H9 (cell line): ENCODE results near the gene CCSER1. TPM values are rescaled to one million over a fixed set of nuclear protein-coding genes. Genes with fewer than 3 reads are reported as not detected.
"Not testable (repeated sequence)": the region's sequence is repeated elsewhere in the genome, so short reads cannot be mapped to it uniquely, and the experiment has no call there.

ENCODE experiments used
- DNase-seq: peaks from one replicate; pipeline ENCODE4 v3.0.0-alpha.2; 2017
- H2AFZ ChIP-seq: one replicate; pipeline ENCODE4 v1.6.1; 2013; ENCODE audit warnings: mild to moderate bottlenecking, low read length, control low read depth, moderate library complexity
- H2AK5ac ChIP-seq: 2 replicates; pipeline ENCODE4 v1.6.1; 2013; ENCODE audit warnings: low read length, control low read depth, mixed read lengths; ENCODE audit not compliant: insufficient read length
- H2BK120ac ChIP-seq: one replicate; pipeline ENCODE4 v1.6.1; 2013; ENCODE audit warnings: low read depth, mild to moderate bottlenecking, low read length, control low read depth, inconsistent platforms; ENCODE audit not compliant: poor library complexity, severe bottlenecking
- H2BK12ac ChIP-seq: 2 replicates; pipeline ENCODE4 v1.6.1; 2013; ENCODE audit warnings: low read length, control low read depth, mixed read lengths, low read depth; ENCODE audit not compliant: insufficient read length
- H2BK15ac ChIP-seq: 2 replicates; pipeline ENCODE4 v1.6.1; 2013; ENCODE audit warnings: low read depth, low read length, control low read depth
- H2BK20ac ChIP-seq: one replicate; pipeline ENCODE4 v1.6.1; 2013; ENCODE audit warnings: low read depth, mild to moderate bottlenecking, low read length, control low read depth, inconsistent platforms; ENCODE audit not compliant: poor library complexity, severe bottlenecking
- H2BK5ac ChIP-seq: 2 replicates; pipeline ENCODE4 v1.6.1; 2013; ENCODE audit warnings: low read length, control low read depth, mixed read lengths; ENCODE audit not compliant: insufficient read length
- H3K14ac ChIP-seq: 2 replicates; pipeline ENCODE4 v1.6.1; 2013; ENCODE audit warnings: low read length, control low read depth; ENCODE audit not compliant: insufficient read depth
- H3K18ac ChIP-seq: 2 replicates; pipeline ENCODE4 v1.6.1; 2013; ENCODE audit warnings: low read depth, mild to moderate bottlenecking, mixed read lengths, low read length, control low read depth; ENCODE audit not compliant: insufficient read length
- H3K23ac ChIP-seq: 2 replicates; pipeline ENCODE4 v1.6.1; 2013; ENCODE audit warnings: low read length, control low read depth, mixed read lengths, low read depth; ENCODE audit not compliant: insufficient read length
- H3K23me2 ChIP-seq: 2 replicates; pipeline ENCODE4 v1.6.1; 2013; ENCODE audit warnings: low read depth, mild to moderate bottlenecking, mixed read lengths, low read length, control low read depth; ENCODE audit not compliant: insufficient read length, poor library complexity, severe bottlenecking
- H3K27ac ChIP-seq: 2 replicates; pipeline ENCODE4 v1.5.1; 2013; ENCODE audit warnings: low read length, control low read depth, mixed read lengths, low read depth; ENCODE audit not compliant: insufficient read length
- H3K27me3 ChIP-seq: 2 replicates; pipeline ENCODE4 v1.6.1; 2013; ENCODE audit warnings: low read length, control low read depth, inconsistent platforms; ENCODE audit not compliant: insufficient read depth
- H3K4ac ChIP-seq: 2 replicates; pipeline ENCODE4 v1.6.1; 2013; ENCODE audit warnings: low read depth, mild to moderate bottlenecking, control low read depth, inconsistent platforms, low read length, moderate library complexity
- H3K4me1 ChIP-seq: 2 replicates; pipeline ENCODE4 v1.6.1; 2013; ENCODE audit warnings: low read length, control low read depth, inconsistent platforms; ENCODE audit not compliant: insufficient read depth
- H3K4me2 ChIP-seq: 2 replicates; pipeline ENCODE4 v1.6.1; 2013; ENCODE audit warnings: low read length, control low read depth, mixed read lengths; ENCODE audit not compliant: insufficient read length, insufficient read depth
- H3K56ac ChIP-seq: 2 replicates; pipeline ENCODE4 v1.6.1; 2013; ENCODE audit warnings: low read depth, mild to moderate bottlenecking, mixed read lengths, low read length, control low read depth; ENCODE audit not compliant: insufficient read length
- H3K79me1 ChIP-seq: 2 replicates; pipeline ENCODE4 v1.6.1; 2013; ENCODE audit warnings: low read depth, mild to moderate bottlenecking, moderate library complexity, low read length, control low read depth, inconsistent platforms; ENCODE audit not compliant: insufficient read depth, poor library complexity, severe bottlenecking
- H3K79me2 ChIP-seq: 2 replicates; pipeline ENCODE4 v1.6.1; 2013; ENCODE audit warnings: low read length, control low read depth, inconsistent platforms; ENCODE audit not compliant: insufficient read depth
- H3K9ac ChIP-seq: 2 replicates; pipeline ENCODE4 v1.6.1; 2013; ENCODE audit warnings: low read length, control low read depth, mixed read lengths; ENCODE audit not compliant: insufficient read length; ENCODE audit errors: extremely low read depth
- H3K9me3 ChIP-seq: one replicate; pipeline ENCODE4 v1.6.1; 2013; ENCODE audit warnings: low read depth, low read length, inconsistent platforms; ENCODE audit not compliant: control insufficient read depth
- H3T11ph ChIP-seq: one replicate; pipeline ENCODE4 v1.6.1; 2013; ENCODE audit warnings: mild to moderate bottlenecking, low read length, control low read depth, inconsistent platforms
- H4K20me1 ChIP-seq: one replicate; pipeline ENCODE4 v1.6.1; 2013; ENCODE audit not compliant: control insufficient read depth, insufficient read length, insufficient read depth
- H4K5ac ChIP-seq: 2 replicates; pipeline ENCODE4 v1.6.1; 2013; ENCODE audit warnings: low read depth, mild to moderate bottlenecking, mixed read lengths, low read length, control low read depth; ENCODE audit not compliant: insufficient read length
- H4K8ac ChIP-seq: replicated peaks from 2 replicates; pipeline ENCODE4 v1.6.1; 2013; ENCODE audit warnings: low read length, control low read depth, mixed read lengths, low read depth; ENCODE audit not compliant: insufficient read length
- H4K91ac ChIP-seq: 2 replicates; pipeline ENCODE4 v1.6.1; 2013; ENCODE audit warnings: low read depth, mild to moderate bottlenecking, moderate library complexity, mixed read lengths, low read length, control low read depth; ENCODE audit not compliant: insufficient read length
- H3K27ac Mint-ChIP-seq, 3 experiments: 2 replicates in 2 of 3; 3 replicates in 1 of 3; pipeline ENCODE4 v1.8.0; 2020 to 2021; ENCODE audit warnings: mixed read lengths in 3 of 3, mild to moderate bottlenecking in 1 of 3, moderate library complexity in 1 of 3
- H3K27me3 Mint-ChIP-seq: 2 replicates; pipeline ENCODE4 v1.8.0; 2021; ENCODE audit warnings: low read depth, mild to moderate bottlenecking, moderate library complexity, mixed read lengths
- H3K36me3 Mint-ChIP-seq, 3 experiments: 2 replicates in 2 of 3; 3 replicates in 1 of 3; pipeline ENCODE4 v1.8.0; 2020 to 2021; ENCODE audit warnings: low read depth in 3 of 3, mixed read lengths in 3 of 3; ENCODE audit not compliant: insufficient read depth in 1 of 3
- H3K4me1 Mint-ChIP-seq, 2 experiments: 2 replicates each; pipeline ENCODE4 v1.8.0; 2020; ENCODE audit warnings: mixed read lengths in 2 of 2
- H3K4me3 Mint-ChIP-seq, 2 experiments: 2 replicates in 1 of 2; 3 replicates in 1 of 2; pipeline ENCODE4 v1.8.0; 2020 to 2021; ENCODE audit warnings: mild to moderate bottlenecking in 2 of 2, mixed read lengths in 2 of 2, moderate library complexity in 1 of 2
- H3K9me3 Mint-ChIP-seq, 2 experiments: 2 replicates in 1 of 2; 3 replicates in 1 of 2; pipeline ENCODE4 v1.8.0; 2020; ENCODE audit warnings: mild to moderate bottlenecking in 2 of 2, mixed read lengths in 2 of 2, moderate library complexity in 1 of 2
- CTCF ChIP-seq: fragments of 200-600 bp; sonication (generic); conservative IDR thresholded peaks from 3 replicates; pipeline ENCODE4 v1.8.0; 2021; ENCODE audit warnings: antibody characterized with exemption, mild to moderate bottlenecking
- WGBS: extraction: QIAGEN DNeasy Blood & Tissue Kit; methylation state at CpG from one replicate; pipeline ENCODE4 v1.1.7; 2013; ENCODE audit warnings: missing lambda C conversion rate, low lambda C conversion rate, mixed read lengths; ENCODE audit not compliant: insufficient read length; ENCODE audit errors: extremely low coverage; 5-methylcytosine and 5-hydroxymethylcytosine counted together
- total RNA-seq: library from RNA; stranded (reverse); gene quantifications from 2 replicates; pipeline ENCODE4 v1.2.1, GENCODE V29; 2021

Gene CCSER1
- total RNA-seq, 1 experiment from 2014 or later: 0.37 TPM

- Histone ChIP-seq H3K9me3 (no peaks in the 10 kb centered on the region), H3K23me2 (no peaks in the 10 kb centered on the region), H3K18ac (no peak overlapping the region), H3T11ph (no peak overlapping the region), H2BK15ac (no peak overlapping the region), H4K20me1 (no peaks in the 10 kb centered on the region), H4K91ac (no peak overlapping the region), H3K79me2 (no peaks in the 10 kb centered on the region), H3K79me1 (no peaks in the 10 kb centered on the region), H4K8ac (no peak overlapping the region), H2BK120ac (no peak overlapping the region), H2AK5ac (no peak overlapping the region), H3K56ac (no peak overlapping the region), H3K14ac (no peak overlapping the region), H3K4me2 (no peak overlapping the region), H2BK12ac (no peak overlapping the region), H2BK20ac (no peak overlapping the region), H3K9ac (no peak overlapping the region), H4K5ac (no peak overlapping the region), H3K23ac (no peak overlapping the region), H3K4me1 (no peaks in the 10 kb centered on the region), H2BK5ac (no peak overlapping the region), H3K4ac (no peak overlapping the region), H2AFZ (no peak overlapping the region), H3K27me3 (no peaks in the 10 kb centered on the region), H3K27ac (no peak overlapping the region)
- Mint-ChIP-seq H3K4me1 (no peaks in the 10 kb centered on the region), H3K9me3 (peaks cover 3 to 11% of the 10 kb centered on the region in 2 experiments), H3K4me3 (no peak overlapping the region), H3K27ac (no peak overlapping the region), H3K27me3 (no peaks in the 10 kb centered on the region), H3K36me3 (peaks cover 2 to 16% (median 7%) of the 10 kb centered on the region in 3 experiments; a peak in 6 of 7 replicates)
- WGBS: no CpG with 5 or more reads among the region's 1 CpG
- no peak for TF ChIP-seq CTCF
- DNase-seq: no peak
Observed at GRCh38 chr4:91171217-91171616, 1044.0 kb downstream of the CCSER1 start.

- H3K23me2 ChIP-seq, H4K5ac ChIP-seq, H3K14ac ChIP-seq, H2BK12ac ChIP-seq, H3K9ac ChIP-seq, H2AFZ ChIP-seq, H3T11ph ChIP-seq, H3K4me1 Mint-ChIP-seq, H3K27ac ChIP-seq, H3K4ac ChIP-seq, H4K91ac ChIP-seq, H3K27me3 Mint-ChIP-seq, H3K79me1 ChIP-seq, H3K4me3 Mint-ChIP-seq, H4K8ac ChIP-seq, H3K79me2 ChIP-seq, H2BK15ac ChIP-seq, H2BK5ac ChIP-seq, H3K4me2 ChIP-seq, H3K27ac Mint-ChIP-seq, H4K20me1 ChIP-seq, H3K9me3 ChIP-seq, DNase-seq, H3K27me3 ChIP-seq, H2BK20ac ChIP-seq, H3K18ac ChIP-seq, H3K23ac ChIP-seq, H3K4me1 ChIP-seq, H3K56ac ChIP-seq, H2BK120ac ChIP-seq, H2AK5ac ChIP-seq: not testable (repeated sequence)
- WGBS: no CpG with 5 or more reads among the region's 1 CpG
- peaks cover 7 to 23% (median 20%) of the 10 kb centered on the region in 3 experiments for H3K36me3 Mint-ChIP-seq
- H3K9me3 Mint-ChIP-seq: peaks cover 15 to 32% of the 10 kb centered on the region in 2 experiments
Observed at GRCh38 chr4:91185061-91185460, 1057.9 kb downstream of the CCSER1 start.
